Hepatocyte (in vitro differentiated cells): ENCODE results near the gene TRMO. TPM values are rescaled to one million over a fixed set of nuclear protein-coding genes. Genes with fewer than 3 reads are reported as not detected.

Experiments used
- DNase-seq: peaks from one replicate; pipeline ENCODE4 v3.0.0-alpha.2; 2016; ENCODE audit warnings: low spot score
- H2AFZ ChIP-seq: fragments of 200-600 bp; sonication (generic); 2 replicates; pipeline ENCODE4 v1.6.0; 2016; ENCODE audit warnings: antibody characterized with exemption, mild to moderate bottlenecking
- H3K27ac ChIP-seq: fragments of 200-600 bp; sonication (generic); 2 replicates; pipeline ENCODE4 v1.5.1; 2016; ENCODE audit warnings: mild to moderate bottlenecking
- H3K27me3 ChIP-seq: fragments of 200-600 bp; sonication (generic); 2 replicates; pipeline ENCODE4 v1.6.1; 2016
- H3K36me3 ChIP-seq: fragments of 200-600 bp; sonication (generic); replicated peaks from 2 replicates; pipeline ENCODE4 v1.5.1; 2016; ENCODE audit warnings: low read depth; ENCODE audit not compliant: insufficient read depth
- H3K4me1 ChIP-seq: fragments of 200-600 bp; sonication (generic); 2 replicates; pipeline ENCODE4 v1.5.1; 2016; ENCODE audit warnings: mild to moderate bottlenecking, moderate library complexity; ENCODE audit not compliant: insufficient read depth
- H3K4me2 ChIP-seq: fragments of 200-600 bp; sonication (generic); 2 replicates; pipeline ENCODE4 v1.6.0; 2016
- H3K4me3 ChIP-seq: fragments of 200-600 bp; sonication (generic); 2 replicates; pipeline ENCODE4 v1.5.1; 2016; ENCODE audit warnings: mild to moderate bottlenecking
- H3K79me2 ChIP-seq: fragments of 200-600 bp; sonication (generic); 2 replicates; pipeline ENCODE4 v1.6.0; 2017; ENCODE audit warnings: mild to moderate bottlenecking
- H3K9me2 ChIP-seq: fragments of 200-600 bp; sonication (generic); replicated peaks from 2 replicates; pipeline ENCODE4 v1.6.0; 2017; ENCODE audit warnings: mild to moderate bottlenecking; ENCODE audit not compliant: insufficient read depth
- H3K9me3 ChIP-seq: fragments of 200-600 bp; sonication (generic); 2 replicates; pipeline ENCODE4 v1.5.1; 2016; ENCODE audit warnings: low read depth, mild to moderate bottlenecking
- H4K20me1 ChIP-seq: fragments of 200-600 bp; sonication (generic); 2 replicates; pipeline ENCODE4 v1.6.0; 2016; ENCODE audit warnings: mild to moderate bottlenecking; ENCODE audit not compliant: insufficient read depth, poor library complexity, severe bottlenecking
- EZH2 ChIP-seq: fragments of 200-600 bp; sonication (generic); IDR thresholded peaks from 2 replicates; pipeline ENCODE4 v1.6.1; 2016; ENCODE audit warnings: antibody characterized with exemption, mild to moderate bottlenecking, borderline replicate concordance
- EZH2phosphoT487 ChIP-seq: fragments of 200-600 bp; sonication (generic); IDR thresholded peaks from one replicate; pipeline ENCODE4 v1.6.1; 2018; ENCODE audit warnings: antibody characterized with exemption, mild to moderate bottlenecking, low read depth, moderate library complexity; ENCODE audit not compliant: unreplicated experiment, severe bottlenecking
- WGBS: methylation state at CpG from one replicate; pipeline ENCODE4 v1.1.6; 2016; ENCODE audit warnings: low lambda C conversion rate; ENCODE audit errors: missing lambda C conversion rate; 5-methylcytosine and 5-hydroxymethylcytosine counted together
- polyA plus RNA-seq: library from polyadenylated mRNA; unstranded; fragments of >200 nt; fragmentation: Nextera tagmentation; extraction: Ambion mirVana; gene quantifications from 2 replicates; pipeline ENCODE4 v1.2.1, GENCODE V29; 2016
- small RNA-seq: library from RNA; depleted of rRNA; stranded (forward); fragments of <200 nt; gene quantifications from one replicate; pipeline ENCODE3, GENCODE V24; 2014
- total RNA-seq: library from RNA; depleted of rRNA; stranded (reverse); fragments of >200 nt; gene quantifications from 2 replicates; pipeline ENCODE4 v1.2.3, GENCODE V29; 2014
- TF ChIP-seq, protein P1 (sequence below): fragments of 200-600 bp; sonication (generic); IDR thresholded peaks from 2 replicates; pipeline ENCODE4 v1.5.1; 2016; ENCODE audit warnings: antibody characterized with exemption, mild to moderate bottlenecking; ENCODE audit not compliant: poor library complexity

Gene TRMO
- total and polyA plus RNA-seq, 2 experiments from 2014 or later = 10.8 to 22.6 TPM

DNA sequence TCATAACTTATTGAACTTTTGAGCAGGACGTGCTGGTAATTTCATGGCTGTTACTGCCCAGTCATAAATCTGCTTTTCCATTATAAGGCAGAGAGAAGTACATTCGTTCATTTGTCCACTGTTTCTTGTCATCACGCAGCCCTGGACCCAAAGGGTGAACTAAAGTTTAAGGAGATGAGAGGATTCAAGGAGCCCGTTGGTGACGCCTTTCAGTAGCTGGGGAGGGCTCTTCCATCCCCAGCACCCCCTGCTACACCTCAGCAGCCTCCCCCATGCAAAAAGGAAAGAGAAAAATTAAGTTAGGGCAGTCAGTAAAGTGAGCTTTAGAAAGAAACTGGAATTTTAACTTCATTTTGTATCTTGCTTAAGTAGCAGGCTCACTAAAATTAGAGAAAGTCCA, 66.4 kb downstream of the TRMO start:
- Histone ChIP-seq H3K79me2 (no peaks in the 10 kb centered on the region), H3K27me3 (peaks cover 95% of the 10 kb centered on the region), H4K20me1 (no peaks in the 10 kb centered on the region), H2AFZ (no peak overlapping the region), H3K9me3 (no peaks in the 10 kb centered on the region), H3K4me1 (peaks cover 13% of the 10 kb centered on the region), H3K27ac (no peak overlapping the region), H3K4me3 (no peak overlapping the region), H3K4me2 (no peak overlapping the region), H3K9me2 (no peaks in the 10 kb centered on the region), H3K36me3 (no peaks in the 10 kb centered on the region)
- no peak for TF ChIP-seq EZH2
- 32% methylated on average over 5 of the region's 5 CpGs for WGBS
- DNase-seq = no peak

DNA sequence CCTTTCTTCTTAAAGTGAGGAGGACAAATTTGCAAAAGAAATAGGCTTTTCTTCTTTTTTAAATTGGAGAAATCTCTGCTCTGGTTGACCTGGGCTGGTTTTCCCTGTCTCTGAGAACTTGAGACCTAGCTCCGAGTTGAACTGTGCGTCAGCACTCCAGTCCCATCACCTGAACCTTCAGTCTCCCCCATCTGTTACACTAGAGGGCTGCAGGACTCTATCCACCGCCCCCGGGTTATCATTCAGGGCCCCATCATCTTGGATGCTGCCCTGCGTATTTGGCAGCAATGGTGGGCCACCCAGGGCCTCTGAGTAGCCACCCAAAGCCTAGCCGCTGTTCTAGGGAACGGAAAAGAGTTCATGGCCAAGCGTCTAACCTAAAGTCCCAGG, 66.8 kb downstream of the TRMO start:
- Histone ChIP-seq H3K4me2 (no peak overlapping the region), H3K4me3 (no peak overlapping the region), H2AFZ (no peak overlapping the region), H3K79me2 (no peaks in the 10 kb centered on the region), H3K4me1 (peaks cover 13% of the 10 kb centered on the region), H3K9me3 (no peaks in the 10 kb centered on the region), H3K36me3 (no peaks in the 10 kb centered on the region), H3K9me2 (no peaks in the 10 kb centered on the region), H3K27me3 (peaks cover 95% of the 10 kb centered on the region), H3K27ac (no peak overlapping the region), H4K20me1 (no peaks in the 10 kb centered on the region)
- peak; percentile 20 for TF ChIP-seq EZH2phosphoT487
- no peak for TF ChIP-seq EZH2
- TF ChIP-seq, protein P1, sequence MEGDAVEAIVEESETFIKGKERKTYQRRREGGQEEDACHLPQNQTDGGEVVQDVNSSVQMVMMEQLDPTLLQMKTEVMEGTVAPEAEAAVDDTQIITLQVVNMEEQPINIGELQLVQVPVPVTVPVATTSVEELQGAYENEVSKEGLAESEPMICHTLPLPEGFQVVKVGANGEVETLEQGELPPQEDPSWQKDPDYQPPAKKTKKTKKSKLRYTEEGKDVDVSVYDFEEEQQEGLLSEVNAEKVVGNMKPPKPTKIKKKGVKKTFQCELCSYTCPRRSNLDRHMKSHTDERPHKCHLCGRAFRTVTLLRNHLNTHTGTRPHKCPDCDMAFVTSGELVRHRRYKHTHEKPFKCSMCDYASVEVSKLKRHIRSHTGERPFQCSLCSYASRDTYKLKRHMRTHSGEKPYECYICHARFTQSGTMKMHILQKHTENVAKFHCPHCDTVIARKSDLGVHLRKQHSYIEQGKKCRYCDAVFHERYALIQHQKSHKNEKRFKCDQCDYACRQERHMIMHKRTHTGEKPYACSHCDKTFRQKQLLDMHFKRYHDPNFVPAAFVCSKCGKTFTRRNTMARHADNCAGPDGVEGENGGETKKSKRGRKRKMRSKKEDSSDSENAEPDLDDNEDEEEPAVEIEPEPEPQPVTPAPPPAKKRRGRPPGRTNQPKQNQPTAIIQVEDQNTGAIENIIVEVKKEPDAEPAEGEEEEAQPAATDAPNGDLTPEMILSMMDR = no peak
- no peak for DNase-seq
- 21% methylated on average over 8 of the region's 8 CpGs for WGBS

DNA sequence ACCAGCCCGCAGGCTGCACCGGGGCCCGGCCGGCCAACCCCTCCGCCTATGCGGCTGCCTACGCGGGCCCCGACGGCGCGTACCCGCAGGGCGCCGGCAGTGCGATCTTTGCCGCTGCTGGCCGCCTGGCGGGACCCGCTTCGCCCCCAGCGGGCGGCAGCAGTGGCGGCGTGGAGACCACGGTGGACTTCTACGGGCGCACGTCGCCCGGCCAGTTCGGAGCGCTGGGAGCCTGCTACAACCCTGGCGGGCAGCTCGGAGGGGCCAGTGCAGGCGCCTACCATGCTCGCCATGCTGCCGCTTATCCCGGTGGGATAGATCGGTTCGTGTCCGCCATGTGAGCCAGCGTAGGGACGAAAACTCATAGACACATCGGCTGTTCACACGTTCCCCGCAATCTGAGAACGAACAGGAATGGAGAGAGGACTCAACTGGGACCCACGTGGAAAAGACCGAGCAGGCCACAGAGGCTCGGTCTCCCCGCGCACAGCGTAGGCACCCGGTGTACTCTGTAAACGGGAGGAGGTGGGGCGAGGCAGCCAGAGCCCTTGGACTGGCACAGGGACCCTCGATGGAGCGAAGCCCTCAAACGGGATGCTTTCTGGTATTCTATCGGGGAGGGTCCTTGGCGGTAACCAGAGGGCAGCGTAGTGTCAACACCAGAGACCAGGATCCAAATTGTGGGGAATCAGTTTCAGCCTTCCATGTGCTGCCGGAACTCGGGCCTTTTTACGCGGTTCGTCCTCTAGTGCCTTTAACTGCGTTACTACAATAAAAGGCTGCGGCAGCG, 67.4 kb downstream of the TRMO start:
- Histone ChIP-seq H3K36me3 (no peaks in the 10 kb centered on the region), H3K4me3 (no peak overlapping the region), H3K9me2 (no peaks in the 10 kb centered on the region), H3K4me1 (peaks cover 13% of the 10 kb centered on the region), H2AFZ (no peak overlapping the region), H4K20me1 (no peaks in the 10 kb centered on the region), H3K4me2 (peak overlapping the region; percentile 92), H3K9me3 (no peaks in the 10 kb centered on the region), H3K27me3 (peaks cover 95% of the 10 kb centered on the region), H3K27ac (no peak overlapping the region), H3K79me2 (no peaks in the 10 kb centered on the region)
- TF ChIP-seq EZH2 = peak; percentile 89
- peak; percentile 46 for TF ChIP-seq EZH2phosphoT487
- TF ChIP-seq, protein P1 = no peak
- WGBS = 12% methylated on average over 71 of the region's 71 CpGs
- no peak for DNase-seq

Small RNAs within 50 kb of the gene (small RNA-seq; reads per million reads assigned to genes)
- not detected for gene RF00019

Other genes with a start within 250 kb of the TRMO start
- 7.7 and 12.6 TPM in 2 replicates for gene XPA, start 225.2 kb downstream of the TRMO start, total RNA-seq
- 18.5 and 18.6 TPM in 2 replicates for gene XPA, start 225.2 kb downstream of the TRMO start, polyA plus RNA-seq
- 0.67 and 0.88 TPM in 2 replicates for gene FOXE1, start 69.3 kb downstream of the TRMO start, total RNA-seq
- 0.99 and 3.7 TPM in 2 replicates for gene FOXE1, start 69.3 kb downstream of the TRMO start, polyA plus RNA-seq
- gene HEMGN, start 15.7 kb upstream of the TRMO start, total RNA-seq = not detected in 2 replicates
- not detected in 2 replicates for gene HEMGN, start 15.7 kb upstream of the TRMO start, polyA plus RNA-seq
- gene ANP32B, start 60.8 kb upstream of the TRMO start, total RNA-seq = 15.4 and 18.5 TPM in 2 replicates
- 64.3 and 75.3 TPM in 2 replicates for gene ANP32B, start 60.8 kb upstream of the TRMO start, polyA plus RNA-seq
- 62.9 and 65.5 TPM in 2 replicates for gene NANS, start 134.2 kb upstream of the TRMO start, total RNA-seq
- gene NANS, start 134.2 kb upstream of the TRMO start, polyA plus RNA-seq = 88.8 and 116 TPM in 2 replicates
- gene TRIM14, start 196.7 kb upstream of the TRMO start, total RNA-seq = 10.0 and 12.2 TPM in 2 replicates
- 7.4 and 8.1 TPM in 2 replicates for gene TRIM14, start 196.7 kb upstream of the TRMO start, polyA plus RNA-seq